HS-5 (cell line): ENCODE data around the gene DRC7.

Experiments used
- DNase-seq: peaks from one replicate; pipeline ENCODE4 v3.0.0-alpha.2; 2012; ENCODE audit warnings: low read depth

Gene DRC7

GRCh38 chr16:57690782-57691471, 3.7 kb upstream of the DRC7 start:
- no peak for DNase-seq

DNA sequence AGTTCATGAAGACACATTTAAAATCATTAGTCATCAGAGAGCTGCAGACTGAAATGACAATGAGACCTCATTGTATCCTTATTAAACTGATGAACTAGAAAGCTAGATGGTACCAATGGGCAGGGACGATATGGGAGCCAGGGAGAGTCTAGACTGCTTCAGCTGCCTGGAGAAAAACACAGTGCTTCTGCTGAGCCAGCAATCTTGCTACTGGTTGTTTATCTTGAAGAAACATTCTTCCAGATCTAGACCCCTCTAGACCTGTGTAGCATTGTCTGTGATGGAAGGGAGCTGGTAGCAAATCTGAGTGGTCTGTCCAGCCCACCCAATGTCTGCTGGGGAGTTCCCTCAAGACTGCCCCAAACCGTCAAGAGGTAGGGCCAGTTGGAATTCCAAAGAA, 2.0 kb upstream of the DRC7 start:
- no peak for DNase-seq

DNA sequence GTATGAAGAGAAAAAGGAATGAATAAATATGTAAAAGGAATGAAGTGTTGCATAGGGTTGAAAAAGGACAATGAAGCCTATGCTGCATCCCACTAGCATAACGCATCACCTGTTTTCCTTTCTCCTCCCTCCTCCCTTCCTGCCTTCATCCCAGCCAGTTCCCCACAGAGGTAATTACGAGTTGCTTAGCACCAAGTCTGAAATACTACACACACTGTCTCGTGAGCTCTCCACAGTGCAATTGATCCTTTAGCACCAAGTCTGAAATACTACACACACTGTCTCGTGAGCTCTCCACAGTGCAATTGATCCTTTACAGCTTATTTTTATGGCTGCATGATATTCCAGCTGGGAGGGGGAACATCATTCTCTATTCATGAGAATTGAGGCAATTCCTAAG, 1.1 kb upstream of the DRC7 start:
- no peak for DNase-seq

GRCh38 chr16:57694231-57694724, 328 bp upstream of the DRC7 start:
- no peak for DNase-seq

- DNase-seq = no peak
Observed at GRCh38 chr16:57695680-57696069, 1.1 kb downstream of the DRC7 start.

- no peak for DNase-seq
Observed at GRCh38 chr16:57696240-57696639, 1.6 kb downstream of the DRC7 start.

- DNase-seq = no peak
Observed at GRCh38 chr16:57697896-57698537, 3.4 kb downstream of the DRC7 start.

DNA sequence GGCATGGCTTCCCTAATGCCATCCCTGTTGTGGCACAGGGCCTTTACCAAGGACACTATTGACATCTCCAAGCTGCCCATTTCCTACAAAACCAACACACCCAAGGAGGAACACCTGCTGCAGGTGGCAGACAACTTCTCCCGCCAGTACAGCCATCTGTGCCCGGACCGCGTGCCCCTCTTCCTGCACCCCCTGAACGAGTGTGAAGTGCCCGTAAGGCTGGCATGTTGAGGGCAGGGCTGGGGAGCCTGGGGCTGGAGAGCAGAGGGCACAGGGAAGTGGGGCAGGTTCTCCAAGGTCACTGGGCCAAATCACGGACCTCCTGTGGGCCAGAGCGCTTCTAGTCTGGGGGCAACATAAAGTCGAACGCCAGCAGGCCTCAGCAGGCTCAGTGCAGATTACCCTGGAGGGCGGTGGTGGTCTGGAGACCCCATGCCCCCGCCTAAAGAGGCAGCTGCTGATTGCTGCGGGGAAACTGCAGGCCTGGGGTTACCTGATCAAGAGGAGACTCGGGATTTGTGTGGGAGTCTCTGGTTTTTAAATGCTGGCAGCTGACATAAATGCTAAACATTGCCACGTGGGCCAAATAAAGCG, 4.3 kb downstream of the DRC7 start:
- DNase-seq = no peak

DNA sequence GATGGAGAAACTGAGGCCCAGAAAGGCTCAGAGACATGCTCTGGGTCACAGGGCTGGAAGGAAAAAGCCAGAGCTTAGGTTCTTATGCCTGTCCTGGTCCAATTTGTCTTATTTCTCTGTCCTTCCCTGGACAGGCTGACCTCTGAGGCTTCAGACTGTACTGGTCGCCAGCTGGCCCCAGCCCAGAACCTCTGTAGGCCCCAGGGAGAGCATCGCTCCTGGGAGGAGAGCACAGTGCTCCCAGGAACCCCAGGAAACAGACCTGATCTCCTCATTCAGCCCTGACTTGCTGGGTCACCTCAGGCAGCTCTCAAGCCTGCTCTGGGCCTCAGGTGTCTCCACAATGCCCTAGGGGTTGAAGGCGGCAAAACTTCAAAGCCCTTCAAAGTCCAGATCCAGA, 4.9 kb downstream of the DRC7 start:
- no peak for DNase-seq

- DNase-seq = no peak
Observed at GRCh38 chr16:57699899-57700298, 5.3 kb downstream of the DRC7 start.

DNA sequence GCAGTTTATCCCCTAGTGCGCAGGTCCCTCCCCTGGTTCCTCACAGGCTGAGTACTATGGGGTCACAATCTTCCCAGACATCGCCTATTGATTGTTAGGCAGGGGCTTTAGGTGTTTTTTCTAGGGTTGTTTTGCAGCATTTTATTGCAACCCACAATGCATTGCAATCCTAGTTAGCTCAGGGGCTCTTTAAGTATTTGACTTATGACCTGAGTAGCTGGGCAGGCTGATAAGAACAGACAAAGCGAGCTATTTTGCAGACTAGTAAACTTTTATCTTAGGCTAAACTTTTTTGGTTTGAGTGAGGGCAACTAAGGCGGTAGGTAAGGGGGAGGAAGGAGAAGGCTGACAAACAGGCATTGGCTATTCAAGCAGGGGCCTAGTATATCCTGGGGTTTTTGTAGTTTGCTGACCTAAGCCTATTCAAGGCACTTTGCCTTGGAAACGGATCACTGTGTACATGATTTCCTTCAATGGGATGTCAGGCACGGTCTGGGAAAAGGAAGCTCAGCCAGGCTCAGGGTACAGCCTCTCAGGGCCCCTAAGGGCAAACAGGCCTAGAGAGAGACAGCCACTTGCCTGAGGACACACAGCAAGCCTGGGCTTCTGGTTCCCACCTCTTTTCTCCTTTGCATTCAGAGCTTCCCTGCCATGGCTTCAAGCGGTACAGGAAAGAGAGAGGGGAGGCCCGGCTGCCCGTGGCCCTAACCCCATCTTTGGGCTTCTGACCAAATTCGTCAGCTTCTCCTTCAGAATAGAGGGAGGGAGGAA, 6.4 kb downstream of the DRC7 start:
- DNase-seq = no peak

DNA sequence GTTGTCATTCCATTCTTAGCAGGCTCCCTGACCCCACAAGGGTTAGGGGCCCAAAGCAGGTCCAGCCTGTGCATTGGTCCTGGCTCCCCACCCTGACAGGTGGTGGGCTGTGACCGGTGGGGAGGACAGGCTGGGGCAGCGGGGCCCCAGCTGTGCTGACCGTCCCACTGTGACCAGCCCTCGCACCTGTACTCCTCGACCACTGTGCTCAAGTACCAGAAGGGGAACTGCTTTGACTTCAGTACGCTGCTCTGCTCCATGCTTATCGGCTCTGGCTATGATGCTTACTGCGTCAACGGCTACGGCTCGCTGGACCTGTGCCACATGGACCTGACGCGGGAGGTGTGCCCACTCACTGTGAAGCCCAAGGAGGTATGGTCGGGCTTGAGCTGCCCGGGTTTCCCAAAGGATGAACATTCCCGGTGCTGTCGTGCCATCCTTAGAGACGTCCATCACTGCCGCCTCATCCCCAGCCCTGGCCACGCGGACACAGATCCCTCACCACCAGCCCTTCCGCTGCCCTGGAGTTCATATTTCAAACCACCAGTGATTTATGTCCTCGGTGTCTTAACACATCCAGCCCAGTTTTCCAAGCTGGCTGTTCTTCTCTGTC, 7.3 kb downstream of the DRC7 start:
- DNase-seq = no peak

DNA sequence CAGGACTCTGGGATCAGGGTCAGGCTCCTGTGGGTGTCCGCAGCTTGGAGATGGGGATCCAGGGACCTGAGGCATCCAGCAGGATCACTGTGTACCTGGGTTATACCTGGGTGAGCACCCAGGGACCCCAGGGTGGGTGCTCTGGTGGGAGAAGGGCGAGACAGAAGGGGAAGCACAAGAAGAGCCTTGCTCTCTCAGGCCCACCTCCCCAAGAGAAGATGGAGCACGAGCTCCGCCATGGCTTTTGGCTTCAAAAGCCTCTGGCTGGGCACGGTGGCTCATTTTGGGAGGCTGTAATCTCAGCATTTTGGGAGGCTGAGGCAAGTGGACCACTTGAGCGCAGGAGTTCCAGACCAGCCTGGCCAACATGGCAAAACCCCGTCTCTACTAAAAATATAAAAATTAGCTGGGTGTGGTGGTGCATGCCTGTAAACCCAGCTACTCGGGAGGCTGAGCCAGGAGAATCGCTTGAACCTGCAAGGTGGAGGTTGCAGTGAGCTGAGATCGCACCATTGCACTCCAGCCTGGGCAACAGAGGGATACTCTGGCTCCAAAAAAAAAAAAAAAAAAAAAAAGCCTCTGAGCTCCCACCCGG, 8.9 kb downstream of the DRC7 start:
- DNase-seq = no peak

DNA sequence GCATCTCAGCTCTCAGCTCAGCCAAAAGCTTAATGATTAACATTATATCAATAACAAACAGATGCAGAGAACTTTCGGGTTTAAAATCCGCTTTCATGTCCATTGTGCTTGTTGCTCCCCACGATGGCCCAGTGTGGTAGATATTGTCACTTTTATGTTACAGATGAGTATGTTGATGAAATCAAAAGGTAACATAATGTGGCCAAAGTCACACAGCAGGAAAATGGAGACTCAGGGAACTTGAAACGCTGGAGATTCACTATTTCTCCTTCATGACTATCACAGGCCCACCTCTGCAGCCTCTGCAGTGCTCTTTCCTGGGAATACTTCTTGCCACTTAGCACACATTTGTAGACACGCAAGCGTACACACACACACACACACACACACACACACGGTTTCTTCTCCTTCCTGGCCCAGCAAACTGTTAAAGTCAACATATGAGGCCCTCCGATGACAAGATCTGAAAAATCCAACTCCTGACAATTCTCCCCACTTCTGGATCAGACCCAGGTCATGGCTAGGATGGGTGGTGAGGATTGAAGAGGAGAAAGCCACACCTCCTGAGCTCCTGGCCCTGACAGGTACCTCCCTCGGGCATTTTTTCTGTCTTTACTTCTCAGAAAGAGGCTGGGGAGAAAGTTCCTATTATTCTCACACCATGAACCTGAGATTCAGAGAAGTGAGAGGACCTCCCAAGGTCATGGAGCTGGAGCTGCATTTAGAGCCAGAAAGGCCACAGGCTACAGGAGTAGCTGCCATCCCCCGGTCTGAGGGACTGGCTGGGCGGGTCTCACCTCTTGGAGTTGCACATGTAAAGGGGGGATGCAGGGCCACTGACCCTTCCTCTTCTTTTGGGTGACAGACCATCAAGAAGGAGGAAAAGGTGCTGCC, 9.7 kb downstream of the DRC7 start:
- no peak for DNase-seq

- no peak for DNase-seq
Observed at GRCh38 chr16:57704905-57705852, 10.6 kb downstream of the DRC7 start.

DNA sequence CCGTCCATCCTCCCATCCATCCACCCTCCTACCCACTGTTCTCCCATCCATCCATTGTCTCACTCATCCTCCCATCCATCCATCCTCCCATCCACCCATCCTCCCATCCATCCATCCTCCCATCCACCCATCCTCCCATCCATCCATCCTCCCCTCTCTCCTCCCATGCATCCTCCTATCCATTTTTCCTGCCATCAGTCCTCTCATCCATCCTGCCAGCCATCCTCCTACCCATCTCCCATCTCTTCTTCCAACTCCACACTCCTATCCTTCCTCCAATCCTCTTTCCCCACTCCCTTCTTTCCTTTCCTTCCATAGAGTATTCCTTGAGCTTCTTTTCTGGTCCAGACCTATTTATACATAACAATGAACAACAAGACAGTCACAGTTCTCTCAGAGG, 12.1 kb downstream of the DRC7 start:
- DNase-seq = no peak

DNA sequence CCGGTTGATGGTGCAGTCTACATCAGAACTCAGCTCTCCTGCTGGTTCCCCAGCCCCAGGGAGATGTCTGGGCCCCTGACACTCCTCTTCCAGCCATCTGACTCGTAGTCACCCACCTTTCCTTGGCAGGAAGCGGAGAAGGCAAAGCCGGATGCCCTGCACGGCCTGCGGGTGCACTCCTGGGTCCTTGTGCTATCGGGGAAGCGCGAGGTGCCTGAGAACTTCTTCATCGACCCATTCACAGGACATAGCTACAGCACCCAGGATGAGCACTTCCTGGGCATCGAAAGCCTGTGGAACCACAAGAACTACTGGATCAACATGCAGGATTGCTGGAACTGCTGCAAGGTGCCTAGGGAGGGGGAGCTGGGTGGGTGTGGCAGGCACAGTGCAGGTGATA, 12.7 kb downstream of the DRC7 start:
- DNase-seq = no peak

- DNase-seq = no peak
Observed at GRCh38 chr16:57708168-57708567, 13.6 kb downstream of the DRC7 start.

DNA sequence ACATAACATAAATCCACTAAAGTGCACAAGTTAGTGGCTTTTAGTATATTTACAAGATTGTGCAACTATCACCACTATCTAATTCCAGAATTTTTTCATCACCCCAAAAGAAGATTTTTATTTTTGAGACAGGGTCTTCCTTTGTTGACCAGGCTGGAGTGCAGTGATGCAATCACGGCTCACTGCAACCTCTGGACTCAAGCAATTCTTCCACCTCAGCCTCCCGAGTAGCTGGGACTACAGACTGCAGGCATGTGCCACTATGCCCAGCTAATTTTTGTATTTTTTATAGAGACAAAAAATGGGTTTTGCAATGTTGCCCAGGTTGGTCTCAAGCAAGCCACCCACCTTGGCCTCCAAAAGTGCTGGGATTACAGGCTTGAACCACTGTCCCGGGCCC, 15.1 kb downstream of the DRC7 start:
- DNase-seq = no peak

DNA sequence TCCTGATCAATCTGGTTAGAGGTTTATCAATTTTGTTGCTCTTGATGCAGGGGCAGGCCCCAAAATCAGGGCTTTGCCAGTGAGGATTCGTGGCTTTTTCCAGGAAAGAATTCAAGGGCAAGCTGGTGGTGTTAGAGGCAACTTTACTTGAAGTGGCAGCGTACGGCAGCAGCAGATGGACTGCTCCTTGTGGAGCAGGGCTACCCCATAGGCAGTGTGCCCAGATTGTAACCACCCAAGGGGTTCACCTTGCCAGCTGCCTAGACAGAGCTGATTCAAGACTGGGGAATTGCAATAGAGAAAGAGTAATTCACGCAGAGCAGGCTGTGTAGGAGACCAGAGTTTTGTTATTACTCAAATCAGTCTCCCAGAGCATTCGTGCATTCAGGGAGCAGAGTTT, 16.7 kb downstream of the DRC7 start:
- no peak for DNase-seq
